Body of pancreas (tissue), 4 donors: ENCODE results near the gene EEF2KMT.

Experiments used
- CTCF ChIP-seq, 7 experiments: fragments of 450-650 bp in 4 of 7; fragments of 200-600 bp in 3 of 7; sonication (generic) in 3 of 7; IDR thresholded peaks; one replicate each; pipeline ENCODE4 v1.5.1; 2016 to 2019; ENCODE audit warnings: antibody characterized with exemption in 7 of 7
- POLR2A ChIP-seq, 3 donors: fragments of 450-650 bp; IDR thresholded peaks; one replicate each; pipeline ENCODE4 v1.6.1; 2016; ENCODE audit warnings: antibody characterized with exemption in 3 of 3, mild to moderate bottlenecking in 2 of 3

- TF ChIP-seq CTCF (IDR thresholded peaks at IDR 0.05) (no peak), POLR2A (IDR thresholded peaks at IDR 0.05) (no peak)
These were observed 31.1 kb downstream of the EEF2KMT start for GRCh38 chr16:5066511-5066910.
